IPS-20b (cell line): ENCODE measurements around the gene RNF212.

Experiments used
- H3K27ac ChIP-seq: one replicate; pipeline ENCODE4 v1.5.1; 2013; ENCODE audit warnings: low read length
- H3K27me3 ChIP-seq: 2 replicates; pipeline ENCODE4 v1.6.1; 2013; ENCODE audit warnings: mild to moderate bottlenecking, low read length, inconsistent platforms; ENCODE audit not compliant: insufficient read depth
- H3K36me3 ChIP-seq: 2 replicates; pipeline ENCODE4 v1.6.1; 2013; ENCODE audit warnings: low read depth, mild to moderate bottlenecking, inconsistent platforms, low read length, moderate library complexity; ENCODE audit not compliant: insufficient read depth
- H3K4me1 ChIP-seq: 2 replicates; pipeline ENCODE4 v1.6.1; 2013; ENCODE audit warnings: mild to moderate bottlenecking, control low read depth, inconsistent platforms, low read length, moderate library complexity; ENCODE audit not compliant: insufficient read depth
- H3K4me3 ChIP-seq: 2 replicates; pipeline ENCODE4 v1.5.1; 2013; ENCODE audit warnings: mild to moderate bottlenecking, low read length, inconsistent platforms
- H3K9ac ChIP-seq: 2 replicates; pipeline ENCODE4 v1.6.1; 2013; ENCODE audit warnings: low read depth, mild to moderate bottlenecking, inconsistent platforms, low read length, moderate library complexity
- H3K9me3 ChIP-seq: 2 replicates; pipeline ENCODE4 v1.6.1; 2013; ENCODE audit warnings: mild to moderate bottlenecking, low read depth, low read length, inconsistent platforms; ENCODE audit not compliant: insufficient read depth

The RNF212 gene

GRCh38 chr4:1043651-1044468, 69.5 kb downstream of the RNF212 start:
- peak overlapping the region; percentile 36; the same call in 1 of the 2 replicates for H3K9ac ChIP-seq
- H3K4me3 ChIP-seq: no peak overlapping the region
- no peaks in the 10 kb centered on the region for H3K36me3 ChIP-seq
- peaks cover 7% of the 10 kb centered on the region for H3K4me1 ChIP-seq
- no peaks in the 10 kb centered on the region for H3K9me3 ChIP-seq
- H3K27ac ChIP-seq: no peak overlapping the region
- peaks cover 50% of the 10 kb centered on the region for H3K27me3 ChIP-seq

- Histone ChIP-seq H3K4me1 (peaks cover 7% of the 10 kb centered on the region), H3K27ac (no peak overlapping the region), H3K27me3 (peaks cover 43% of the 10 kb centered on the region), H3K36me3 (no peaks in the 10 kb centered on the region), H3K9me3 (no peaks in the 10 kb centered on the region), H3K9ac (no peak overlapping the region), H3K4me3 (no peak overlapping the region)
These were observed 70.2 kb downstream of the RNF212 start for GRCh38 chr4:1043162-1043561.

- Histone ChIP-seq H3K4me3 (no peak overlapping the region), H3K27ac (no peak overlapping the region), H3K9me3 (no peaks in the 10 kb centered on the region), H3K36me3 (no peaks in the 10 kb centered on the region), H3K4me1 (peaks cover 7% of the 10 kb centered on the region), H3K9ac (no peak overlapping the region), H3K27me3 (peaks cover 37% of the 10 kb centered on the region)
These were observed 70.9 kb downstream of the RNF212 start for GRCh38 chr4:1042352-1043055.

GRCh38 chr4:1041936-1042330, 71.4 kb downstream of the RNF212 start:
- Histone ChIP-seq H3K36me3 (no peaks in the 10 kb centered on the region), H3K9me3 (no peaks in the 10 kb centered on the region), H3K27ac (no peak overlapping the region), H3K4me3 (no peak overlapping the region), H3K27me3 (peaks cover 31% of the 10 kb centered on the region), H3K4me1 (peaks cover 7% of the 10 kb centered on the region), H3K9ac (no peak overlapping the region)

GRCh38 chr4:1041147-1041935, 72.0 kb downstream of the RNF212 start:
- Histone ChIP-seq H3K9me3 (no peaks in the 10 kb centered on the region), H3K27ac (no peak overlapping the region), H3K36me3 (no peaks in the 10 kb centered on the region), H3K9ac (no peak overlapping the region), H3K27me3 (peaks cover 28% of the 10 kb centered on the region), H3K4me1 (peaks cover 7% of the 10 kb centered on the region), H3K4me3 (no peak overlapping the region)

GRCh38 chr4:1040344-1041146, 72.8 kb downstream of the RNF212 start:
- Histone ChIP-seq H3K4me1 (peaks cover 7% of the 10 kb centered on the region), H3K27ac (no peak overlapping the region)

GRCh38 chr4:1039493-1040343, 73.6 kb downstream of the RNF212 start:
- peaks cover 17% of the 10 kb centered on the region for H3K27me3 ChIP-seq
- no peak overlapping the region for H3K27ac ChIP-seq
- peaks cover 7% of the 10 kb centered on the region for H3K4me1 ChIP-seq
- H3K36me3 ChIP-seq: no peaks in the 10 kb centered on the region
- no peak overlapping the region for H3K4me3 ChIP-seq
- H3K9ac ChIP-seq: no peak overlapping the region
- H3K9me3 ChIP-seq: no peaks in the 10 kb centered on the region

More at GRCh38 chr4:1040344-1041146, 72.8 kb downstream of the RNF212 start:
- Histone ChIP-seq H3K36me3 (no peaks in the 10 kb centered on the region), H3K4me3 (no peak overlapping the region), H3K9ac (no peak overlapping the region), H3K9me3 (no peaks in the 10 kb centered on the region), H3K27me3 (peaks cover 25% of the 10 kb centered on the region)

- no peaks in the 10 kb centered on the region for H3K36me3 ChIP-seq
- H3K27me3 ChIP-seq: peaks cover 10% of the 10 kb centered on the region
- no peak overlapping the region for H3K27ac ChIP-seq
- no peaks in the 10 kb centered on the region for H3K9me3 ChIP-seq
- H3K4me3 ChIP-seq: no peak overlapping the region
- H3K9ac ChIP-seq: no peak overlapping the region
- peaks cover 4% of the 10 kb centered on the region for H3K4me1 ChIP-seq
These were observed 74.3 kb downstream of the RNF212 start for GRCh38 chr4:1038948-1039492.

- Histone ChIP-seq H3K4me3 (no peak overlapping the region), H3K27ac (no peak overlapping the region), H3K27me3 (no peaks in the 10 kb centered on the region), H3K9me3 (no peaks in the 10 kb centered on the region), H3K4me1 (peaks cover 3% of the 10 kb centered on the region; the same call in 1 of the 2 replicates), H3K9ac (no peak overlapping the region), H3K36me3 (no peaks in the 10 kb centered on the region)
These were observed 76.2 kb downstream of the RNF212 start for GRCh38 chr4:1036976-1037810.

- H3K27ac ChIP-seq: no peak overlapping the region
- no peaks in the 10 kb centered on the region for H3K36me3 ChIP-seq
- no peaks in the 10 kb centered on the region for H3K9me3 ChIP-seq
- no peaks in the 10 kb centered on the region for H3K4me1 ChIP-seq
- no peaks in the 10 kb centered on the region for H3K27me3 ChIP-seq
- H3K4me3 ChIP-seq: no peak overlapping the region
- no peak overlapping the region for H3K9ac ChIP-seq
These were observed 77.3 kb downstream of the RNF212 start for GRCh38 chr4:1036095-1036494.
